Stimulated activated CD4-positive, alpha-beta T cell treated with anti-CD3 and anti-CD28 coated beads, Interleukin-4, amount 100 ng/mL, for 48 hours (primary cell): ENCODE results near the gene CCDC158.

Experiments used
- DNase-seq, 2 donors: peaks; one replicate each; pipeline ENCODE4 v3.0.0-alpha.2; 2020; ENCODE audit warnings: low read depth in 2 of 2

CCDC158 gene

DNA sequence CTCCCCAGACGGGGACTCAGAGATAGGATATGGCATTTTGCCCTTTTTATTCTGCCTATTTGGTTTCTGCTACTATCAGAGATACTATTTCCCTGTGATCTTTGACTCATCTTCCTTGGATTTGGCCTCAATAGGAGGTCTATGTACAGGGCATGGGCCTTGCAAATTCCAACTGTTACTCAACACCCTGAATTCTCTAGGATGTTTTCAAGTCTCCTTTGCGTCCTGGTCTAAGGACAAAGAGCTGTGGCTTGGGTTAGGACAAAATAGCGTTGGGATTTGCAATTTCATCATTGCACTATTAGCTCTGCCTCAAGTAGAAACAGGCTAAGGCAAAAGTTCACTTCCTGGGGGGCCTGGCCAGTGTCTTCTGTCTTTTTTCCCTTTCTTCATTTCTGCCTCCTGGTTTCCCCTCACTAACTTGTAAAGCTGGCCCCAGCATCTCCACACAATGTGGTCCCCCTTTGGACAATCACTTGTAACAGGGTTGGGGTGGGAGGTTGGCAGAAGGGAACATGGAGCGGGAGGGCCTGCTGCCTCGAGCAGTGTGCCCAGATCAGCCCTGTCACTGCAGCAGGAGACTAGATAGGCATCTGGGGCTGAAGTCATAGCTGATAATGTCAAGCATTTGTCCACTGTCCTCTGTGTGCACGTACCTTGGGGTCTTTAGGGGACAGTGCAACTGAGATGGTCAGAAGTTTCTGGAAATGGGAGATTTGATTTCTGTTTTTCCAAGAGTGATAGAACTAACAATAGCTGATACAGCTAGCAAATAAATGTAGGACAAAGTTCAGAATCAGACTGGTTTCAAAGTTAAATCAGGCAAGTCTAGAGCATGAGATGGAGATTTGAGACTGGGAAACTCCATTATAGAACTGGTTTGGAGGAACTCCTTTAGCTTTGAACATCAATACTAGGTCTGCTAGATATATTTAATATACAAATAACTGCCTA is 140.2 kb downstream of the CCDC158 start:
- DNase-seq: no peak

DNA sequence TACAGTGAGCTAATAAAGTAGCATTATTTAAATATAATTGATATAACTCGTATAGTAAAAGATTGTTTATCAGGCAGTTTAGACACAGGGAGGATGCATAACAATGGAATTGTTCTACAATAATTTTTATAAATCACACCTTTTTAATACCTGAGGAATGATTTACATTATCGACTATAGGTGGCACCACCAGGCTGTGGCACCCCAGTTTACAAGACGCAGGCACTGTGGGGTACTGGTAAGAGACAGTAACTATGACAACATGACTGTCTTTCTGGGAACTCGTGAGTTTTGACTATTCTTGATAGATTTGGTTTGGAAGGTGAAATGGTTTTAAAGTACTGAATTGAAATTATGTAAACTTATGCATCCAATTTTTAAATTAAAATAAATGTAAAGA is 141.5 kb downstream of the CCDC158 start:
- no peak for DNase-seq

DNA sequence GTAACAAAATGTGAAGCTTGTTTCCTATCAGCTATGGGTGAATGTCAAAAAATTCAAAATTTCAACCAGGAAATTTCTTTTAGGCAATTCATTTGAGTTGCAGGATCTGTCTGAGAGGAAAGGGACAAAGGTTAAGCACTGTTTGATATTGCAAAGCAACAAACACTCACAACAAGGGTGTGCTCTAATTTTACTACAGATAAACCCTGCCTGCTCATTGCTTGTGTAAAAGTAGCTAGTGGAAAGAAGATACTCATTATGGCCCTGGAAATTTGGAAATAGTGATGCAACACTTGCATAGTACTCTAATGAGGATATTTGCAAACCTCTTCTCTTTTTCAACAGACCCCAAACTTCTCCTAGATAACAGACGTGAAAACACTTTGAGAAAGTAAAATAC is 142.4 kb downstream of the CCDC158 start:
- no peak for DNase-seq

DNA sequence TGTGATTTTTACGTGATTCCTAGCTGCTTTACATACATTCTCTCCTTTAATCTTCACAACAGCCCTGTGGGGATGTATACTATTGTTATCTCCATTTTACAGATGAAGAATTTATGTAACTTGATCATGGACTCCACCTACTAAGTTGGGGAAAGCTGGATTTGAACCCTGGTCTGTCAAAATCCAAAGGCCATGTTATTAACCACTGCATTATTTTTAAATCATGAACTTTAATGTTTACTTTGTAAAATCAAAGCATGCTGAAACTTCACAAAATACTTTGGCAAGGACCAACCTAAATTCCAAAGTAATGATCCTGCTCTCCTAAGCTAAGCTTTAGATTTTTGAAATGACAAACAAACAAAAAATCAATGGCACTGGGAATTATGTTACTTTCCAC is 143.3 kb downstream of the CCDC158 start:
- DNase-seq: no peak

DNA sequence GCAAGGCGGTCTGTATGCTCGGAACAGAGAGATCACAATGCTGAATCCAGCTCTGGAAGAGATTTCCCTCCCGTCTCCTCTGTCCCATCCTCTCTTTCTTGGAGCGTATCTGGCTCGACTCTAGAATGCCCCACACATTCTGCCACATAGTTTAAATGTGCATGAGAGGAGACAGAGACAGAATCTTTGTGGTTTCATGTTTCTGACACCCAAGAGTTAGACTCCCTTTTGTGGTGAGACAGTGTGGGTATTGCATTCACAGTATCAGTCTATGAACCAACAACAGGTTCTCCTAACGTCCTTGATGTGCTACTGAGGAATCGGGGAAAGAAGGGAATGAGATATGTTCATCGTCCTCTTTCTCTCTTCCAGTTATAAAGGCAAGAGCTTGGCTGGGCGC is 144.1 kb downstream of the CCDC158 start:
- DNase-seq: no peak

DNA sequence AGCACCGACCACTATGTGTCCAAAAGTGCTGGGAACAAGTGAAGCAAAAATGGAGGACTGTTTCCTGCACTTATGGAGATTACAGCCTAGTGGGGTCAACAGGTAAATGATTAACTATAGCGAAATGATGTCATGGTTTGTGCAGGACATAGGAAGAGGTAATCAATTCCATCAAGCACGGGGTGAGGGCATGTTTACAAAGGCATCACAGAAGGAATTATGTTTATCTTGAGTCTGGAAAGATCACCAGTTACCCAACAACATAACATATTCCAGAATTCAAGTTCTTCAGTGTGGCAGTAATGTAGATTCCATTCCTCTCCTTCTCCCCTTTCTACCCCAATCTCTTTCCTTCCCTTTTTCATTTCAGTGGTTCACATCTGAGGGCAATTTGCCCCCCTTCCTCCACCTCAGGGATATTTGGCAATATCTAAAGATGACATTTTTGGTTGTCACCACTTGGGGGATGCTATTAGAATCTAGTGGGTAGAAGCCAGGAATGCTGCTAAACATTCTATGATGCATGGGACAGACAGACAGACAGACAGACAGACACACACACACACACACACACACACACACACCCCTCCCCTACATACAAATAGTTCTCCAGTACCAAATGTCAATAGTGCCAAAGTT is 145.3 kb downstream of the CCDC158 start:
- DNase-seq: no peak

GRCh38 chr4:76272999-76273398 is 147.9 kb downstream of the CCDC158 start:
- DNase-seq: no peak

DNA sequence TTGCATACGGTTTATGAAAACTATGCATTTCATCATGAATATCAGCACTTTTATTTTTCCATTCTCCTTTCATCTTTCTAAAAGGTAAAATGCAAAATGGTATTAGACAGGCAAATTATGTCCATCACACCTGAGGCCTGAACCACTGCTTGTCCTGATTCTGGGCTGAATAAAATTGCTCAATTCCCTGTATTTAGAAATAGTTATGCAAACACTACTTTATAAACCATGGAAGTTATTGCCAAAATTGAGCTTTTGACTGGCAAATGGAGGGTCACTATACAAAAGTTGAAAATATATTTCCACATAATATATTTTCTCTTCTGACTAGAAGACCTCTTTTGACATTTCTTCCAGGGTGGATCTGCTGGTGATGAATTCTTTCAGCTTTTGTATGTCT is 148.4 kb downstream of the CCDC158 start:
- no peak for DNase-seq

DNA sequence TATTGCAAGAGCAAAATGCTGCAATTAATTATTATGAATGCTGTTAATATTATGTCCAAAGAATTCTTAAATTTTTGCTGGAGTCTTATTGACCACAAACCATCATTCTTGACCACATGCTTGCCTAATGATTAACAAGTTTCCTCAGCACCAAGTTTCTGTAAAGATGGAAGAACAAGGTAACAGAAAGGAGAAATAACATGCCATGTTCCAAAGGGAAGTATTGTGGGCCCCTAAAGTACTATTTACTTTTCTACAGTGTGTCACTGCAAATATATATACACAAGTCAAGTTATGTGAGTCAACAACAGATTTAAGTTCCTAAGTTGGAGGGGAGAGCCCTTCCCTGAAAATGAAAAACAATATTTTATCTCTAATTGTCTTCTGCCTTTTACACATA is 148.9 kb downstream of the CCDC158 start:
- DNase-seq: no peak

- no peak for DNase-seq
Measured at GRCh38 chr4:76271248-76271647, 149.7 kb downstream of the CCDC158 start.

DNA sequence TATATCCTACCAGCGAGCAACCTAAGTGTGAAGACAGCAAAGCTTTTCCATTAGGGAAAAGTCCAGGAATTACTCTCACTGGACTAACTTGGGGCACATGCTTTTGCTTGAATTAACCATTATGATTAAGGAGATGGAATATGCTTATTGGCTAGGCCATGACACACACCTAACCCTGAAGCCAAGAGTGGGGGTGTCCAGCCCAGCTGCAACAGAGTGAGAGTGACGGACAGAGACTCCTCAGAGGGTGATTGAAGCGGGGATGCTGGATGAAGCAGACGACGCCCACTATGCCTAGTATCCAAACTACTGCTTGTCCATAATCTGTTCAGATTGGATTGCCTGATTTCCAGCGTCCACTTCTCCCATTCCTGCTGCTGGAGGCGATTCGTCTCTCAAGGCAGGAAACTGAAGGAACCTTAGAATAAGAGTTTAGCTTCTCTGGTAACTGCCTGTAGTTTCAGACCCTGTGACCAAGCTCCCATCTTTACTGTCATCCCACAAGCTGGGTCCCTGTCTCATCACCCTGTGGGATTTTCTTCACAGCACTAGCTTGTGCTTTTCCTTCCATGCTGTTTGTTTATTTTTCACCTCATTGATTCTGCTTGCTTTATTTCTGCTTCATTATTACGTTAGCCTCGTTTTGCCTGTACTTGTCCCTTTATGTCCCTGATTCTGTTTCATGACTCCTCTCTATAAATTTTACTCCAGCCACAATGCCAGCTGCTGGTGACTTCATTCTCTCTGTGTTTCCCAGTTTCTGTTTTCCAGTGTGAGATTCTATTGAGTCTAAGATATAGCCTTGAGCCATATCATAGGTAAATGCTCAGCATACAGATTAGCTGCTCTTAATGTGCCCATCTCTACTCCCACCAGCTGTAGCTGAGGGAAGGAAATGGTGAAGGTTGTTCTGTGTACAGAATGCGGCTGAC is 150.4 kb downstream of the CCDC158 start:
- no peak for DNase-seq

DNA sequence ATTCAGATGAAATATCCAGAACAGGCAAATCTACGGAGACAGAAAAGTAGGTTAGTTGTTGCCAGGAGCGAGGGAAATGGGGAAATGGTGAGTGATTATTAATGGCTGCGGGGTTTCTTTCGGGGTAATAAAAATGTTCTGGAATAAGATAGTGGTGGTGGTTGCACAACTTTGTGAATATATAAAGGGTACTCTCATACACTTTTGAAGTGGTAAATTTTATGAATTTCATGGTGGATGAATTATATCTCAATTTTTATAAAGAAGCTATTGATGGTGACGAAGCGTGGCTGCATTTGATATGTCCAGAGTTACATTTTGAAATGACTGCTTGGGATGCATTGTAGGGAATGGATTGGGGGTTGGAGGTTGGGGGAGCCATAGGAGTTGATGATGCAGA is 153.1 kb downstream of the CCDC158 start:
- DNase-seq: no peak

- DNase-seq: no peak
Measured at GRCh38 chr4:76266627-76267026, 154.3 kb downstream of the CCDC158 start.

DNA sequence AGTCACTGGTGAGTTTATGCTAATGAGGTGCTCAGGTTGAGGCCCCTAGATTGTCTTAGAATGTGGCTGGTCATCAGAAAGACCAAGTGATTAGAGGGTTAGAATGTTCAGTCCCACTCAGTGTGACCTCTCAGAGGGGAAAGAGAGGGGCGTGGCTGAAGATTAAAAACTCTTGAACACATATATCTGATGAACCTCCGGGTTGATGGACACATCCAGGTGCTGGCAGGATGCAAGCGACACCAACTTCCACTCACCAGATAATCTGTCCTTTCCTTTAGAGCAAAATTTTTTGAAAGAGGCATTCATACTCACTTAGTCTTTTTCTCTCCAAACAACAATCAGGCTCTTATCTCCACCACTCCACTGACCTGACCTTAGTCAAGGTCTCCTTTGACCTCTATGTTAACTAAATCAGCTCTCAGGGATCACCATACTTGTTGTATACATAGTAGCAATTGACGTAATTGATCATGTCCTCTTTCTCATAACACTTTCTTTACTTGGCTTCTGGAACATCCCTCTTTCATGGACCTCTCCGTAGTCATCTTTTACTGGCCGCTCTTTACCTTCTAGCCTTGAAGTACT is 155.2 kb downstream of the CCDC158 start:
- DNase-seq: no peak
